GM13976 (cell line): ENCODE measurements around the gene HECTD2.

Experiments used
- DNase-seq: peaks from one replicate; pipeline ENCODE4 v3.0.0; 2012; ENCODE audit warnings: low spot score
- in situ Hi-C: fragments of 300-500 bp; cut with MboI; formaldehyde crosslinking; loops from one replicate; pipeline ENCODE4 v1.12.0; 2022; ENCODE audit warnings: low sequenced_read_pairs, mixed read lengths, inconsistent platforms; ENCODE audit not compliant: unreplicated experiment
- TF ChIP-seq, protein P1 (sequence below): IDR thresholded peaks from 2 replicates; pipeline ENCODE4 v1.5.1; 2012; ENCODE audit warnings: borderline replicate concordance, mild to moderate bottlenecking; ENCODE audit not compliant: insufficient read depth; ENCODE audit errors: extremely low read depth, missing control alignments, control extremely low read depth

Gene HECTD2

DNA sequence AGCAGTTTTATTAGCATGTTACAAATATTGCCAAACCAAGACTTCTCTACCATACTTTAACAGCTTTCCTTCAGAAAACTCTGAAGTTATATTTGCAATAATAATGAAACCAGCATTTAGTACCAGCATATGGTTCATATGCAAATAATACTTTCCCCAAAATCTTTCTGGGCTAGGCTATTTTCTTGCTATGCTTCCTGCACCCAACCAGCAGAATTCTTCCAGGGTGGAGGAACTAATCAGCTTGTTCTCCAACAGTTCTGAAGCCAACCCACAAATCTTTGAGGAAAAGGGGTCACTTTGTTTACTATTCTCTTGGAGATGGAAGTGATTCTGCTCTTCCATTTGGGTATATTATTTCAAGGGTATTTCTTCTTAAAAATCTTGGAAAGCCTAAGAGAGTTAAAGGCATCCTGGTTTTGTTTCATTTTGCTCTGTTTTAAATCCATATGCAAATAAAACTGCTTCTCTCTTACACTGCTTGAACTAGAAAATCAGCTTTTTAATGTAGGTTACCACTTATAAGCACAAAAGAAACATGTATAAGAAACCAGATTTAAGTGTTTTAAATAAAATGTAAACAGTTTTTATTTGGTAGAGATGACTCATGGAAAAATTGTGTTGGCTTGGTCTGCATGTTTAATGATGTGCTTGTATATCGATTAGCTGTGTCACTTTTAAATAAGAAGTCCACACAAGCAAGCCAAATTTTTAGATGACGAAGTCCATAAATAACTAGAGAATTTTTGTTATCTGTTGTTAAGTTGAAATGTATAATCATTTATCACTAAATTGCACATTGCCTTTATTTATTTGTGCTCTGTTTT, 103.7 kb downstream of the HECTD2 start:
- DNase-seq = no peak
- TF ChIP-seq, protein P1, sequence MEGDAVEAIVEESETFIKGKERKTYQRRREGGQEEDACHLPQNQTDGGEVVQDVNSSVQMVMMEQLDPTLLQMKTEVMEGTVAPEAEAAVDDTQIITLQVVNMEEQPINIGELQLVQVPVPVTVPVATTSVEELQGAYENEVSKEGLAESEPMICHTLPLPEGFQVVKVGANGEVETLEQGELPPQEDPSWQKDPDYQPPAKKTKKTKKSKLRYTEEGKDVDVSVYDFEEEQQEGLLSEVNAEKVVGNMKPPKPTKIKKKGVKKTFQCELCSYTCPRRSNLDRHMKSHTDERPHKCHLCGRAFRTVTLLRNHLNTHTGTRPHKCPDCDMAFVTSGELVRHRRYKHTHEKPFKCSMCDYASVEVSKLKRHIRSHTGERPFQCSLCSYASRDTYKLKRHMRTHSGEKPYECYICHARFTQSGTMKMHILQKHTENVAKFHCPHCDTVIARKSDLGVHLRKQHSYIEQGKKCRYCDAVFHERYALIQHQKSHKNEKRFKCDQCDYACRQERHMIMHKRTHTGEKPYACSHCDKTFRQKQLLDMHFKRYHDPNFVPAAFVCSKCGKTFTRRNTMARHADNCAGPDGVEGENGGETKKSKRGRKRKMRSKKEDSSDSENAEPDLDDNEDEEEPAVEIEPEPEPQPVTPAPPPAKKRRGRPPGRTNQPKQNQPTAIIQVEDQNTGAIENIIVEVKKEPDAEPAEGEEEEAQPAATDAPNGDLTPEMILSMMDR = no peak
- in situ Hi-C loops = no loop called here

DNA sequence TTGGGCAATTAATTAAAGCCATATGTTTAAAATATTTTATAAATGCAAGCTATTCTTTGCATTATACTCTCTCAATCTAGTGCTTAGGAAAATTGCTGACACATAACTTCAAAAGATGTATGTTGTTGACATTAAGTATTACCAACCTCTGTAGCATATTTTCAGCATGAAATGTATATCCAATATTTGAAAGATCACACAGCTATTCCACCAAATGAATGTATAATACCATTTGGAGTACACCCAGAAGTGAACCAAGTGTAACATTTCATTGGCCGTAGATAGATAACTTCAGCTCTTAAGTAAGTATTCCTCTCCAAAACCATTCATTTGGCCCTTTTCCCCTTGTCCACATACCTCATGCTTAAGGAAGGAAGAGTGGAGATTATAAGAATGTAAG, 104.6 kb downstream of the HECTD2 start:
- DNase-seq = no peak
- TF ChIP-seq, protein P1 = no peak
- in situ Hi-C loops = no loop called here

DNA sequence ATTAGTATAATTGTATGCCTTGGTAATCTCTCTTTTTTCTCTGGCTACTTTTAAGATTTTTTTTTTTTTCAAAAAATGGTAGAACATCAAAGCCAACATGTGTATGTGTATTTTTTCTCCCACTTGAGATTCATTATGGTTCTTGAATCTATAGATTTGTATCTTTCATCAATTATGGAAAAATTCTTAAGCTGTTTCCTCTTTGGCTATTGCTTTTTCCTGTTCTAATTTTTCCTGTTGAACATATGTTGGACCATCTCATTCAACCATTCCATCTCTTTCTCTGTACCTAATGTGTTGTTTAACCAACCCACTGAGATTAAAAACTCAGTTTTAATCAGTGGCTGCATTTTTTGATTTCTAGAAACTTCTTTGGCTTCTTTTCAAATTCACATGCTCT, 107.2 kb downstream of the HECTD2 start:
- TF ChIP-seq, protein P1 = no peak

DNA sequence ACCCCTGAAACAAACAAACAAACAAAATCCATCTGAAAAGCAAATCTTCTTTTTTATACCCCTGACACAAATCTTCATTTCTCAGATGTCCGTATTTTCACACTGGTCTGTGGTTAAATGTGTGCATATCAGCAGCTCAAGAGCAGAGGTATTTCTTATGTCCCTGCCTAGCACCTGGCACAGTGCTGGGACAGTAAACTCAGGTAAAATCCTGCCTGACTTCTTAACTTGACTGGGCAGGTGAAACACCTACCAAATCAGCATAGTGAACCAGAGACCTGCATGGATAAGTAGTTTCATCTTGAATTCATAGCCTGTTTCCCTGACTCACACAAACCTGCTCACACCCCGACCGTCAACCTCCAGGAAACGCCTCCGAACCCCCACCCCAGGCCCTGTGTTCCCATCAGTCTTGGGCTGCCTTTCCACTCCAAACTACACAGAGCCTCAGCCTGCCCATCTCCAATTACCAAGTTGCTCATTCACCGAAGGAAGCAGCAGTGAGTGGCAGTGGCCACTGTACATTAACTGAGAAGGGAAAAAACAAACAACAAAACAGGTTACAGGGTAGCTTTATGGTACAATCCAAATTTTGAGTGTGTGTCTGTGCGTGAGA, 109.9 kb downstream of the HECTD2 start:
- DNase-seq = no peak
- in situ Hi-C loops = no loop called here

More for the DNA sequence above, 107.2 kb downstream of the HECTD2 start:
- in situ Hi-C loops = no loop called here
- no peak for DNase-seq

DNA sequence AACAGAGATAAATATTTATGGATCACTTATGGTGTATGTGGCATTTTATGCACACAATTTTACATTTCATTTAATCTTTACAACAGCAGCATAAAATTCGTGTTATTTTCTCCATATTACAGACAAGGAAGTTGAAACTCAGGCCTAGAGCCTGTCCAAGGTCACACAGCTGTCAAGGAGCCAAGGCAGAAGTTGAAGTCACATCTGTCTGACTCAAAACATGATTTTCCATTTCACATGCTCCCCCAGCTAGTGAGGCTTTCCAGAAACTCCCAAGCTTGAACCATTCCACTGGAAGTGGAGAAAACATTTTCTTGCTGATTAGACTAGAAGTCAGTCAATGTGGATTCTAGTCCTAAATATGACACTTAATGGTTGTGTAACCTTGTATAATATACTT, 110.5 kb downstream of the HECTD2 start:
- TF ChIP-seq, protein P1 = no peak
- DNase-seq = no peak
- in situ Hi-C loops = no loop called here

More for the DNA sequence above, 109.9 kb downstream of the HECTD2 start:
- TF ChIP-seq, protein P1 = no peak

DNA sequence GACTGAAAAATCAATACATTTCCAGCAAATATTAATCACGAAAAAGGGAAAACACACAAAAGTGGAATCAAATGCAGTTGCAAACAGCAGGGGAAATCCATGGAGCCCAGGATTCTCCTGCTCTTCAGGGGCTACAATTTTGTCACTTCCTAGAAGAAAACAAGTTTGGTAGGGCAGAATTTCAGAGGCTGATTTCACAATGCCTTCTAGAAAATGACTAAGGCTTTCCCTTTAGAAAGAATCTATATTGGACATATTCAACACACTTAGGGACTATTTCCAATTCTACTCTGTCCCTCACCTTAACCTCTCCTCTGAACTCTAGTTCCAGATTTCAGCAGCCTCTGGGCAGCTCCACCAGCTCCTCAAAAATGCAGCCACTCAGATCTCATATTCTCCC, 111.3 kb downstream of the HECTD2 start:
- in situ Hi-C loops = no loop called here
- DNase-seq = no peak
- TF ChIP-seq, protein P1 = no peak
